ES-I3 (cell line): Measurements from ENCODE around the gene LRRC74B.
"Not testable (repeated sequence)": the region's sequence is repeated elsewhere in the genome, so short reads cannot be mapped to it uniquely, and the experiment has no call there.

ENCODE experiments used
- H3K36me3 ChIP-seq: 2 replicates; pipeline ENCODE4 v1.6.1; 2013; ENCODE audit warnings: mild to moderate bottlenecking, low read length, control low read depth, moderate library complexity; ENCODE audit not compliant: insufficient read depth
- H3K4me1 ChIP-seq: 2 replicates; pipeline ENCODE4 v1.6.1; 2013; ENCODE audit warnings: mild to moderate bottlenecking, control low read depth, low read length; ENCODE audit not compliant: insufficient read depth
- H3K9ac ChIP-seq: 2 replicates; pipeline ENCODE4 v1.6.1; 2013; ENCODE audit warnings: low read depth, mild to moderate bottlenecking, low read length, moderate library complexity
- H3K9me3 ChIP-seq: 2 replicates; pipeline ENCODE4 v1.6.1; 2013; ENCODE audit warnings: mild to moderate bottlenecking, low read length, moderate library complexity; ENCODE audit not compliant: control insufficient read depth, insufficient read depth

LRRC74B gene

GRCh38 chr22:21045585-21046294, at the start of gene LRRC74B:
Gene LRRC74B (plus strand): TSS chr22:21045946. CDS start chr22:21045987, 41 bp downstream.
- no peaks in the 10 kb centered on the region for H3K36me3 ChIP-seq
- H3K9ac ChIP-seq = peak within 1 kb of the TSS; percentile 70; the same call in 1 of the 2 replicates
- no peaks in the 10 kb centered on the region for H3K9me3 ChIP-seq
- peaks cover 11% of the 10 kb centered on the region; the same call in 1 of the 2 replicates for H3K4me1 ChIP-seq

- H3K9me3 ChIP-seq = no peaks in the 10 kb centered on the region
- H3K9ac ChIP-seq = no peak overlapping the region
- H3K36me3 ChIP-seq = no peaks in the 10 kb centered on the region; the same call in 1 of the 2 replicates
- H3K4me1 ChIP-seq = no peaks in the 10 kb centered on the region; the same call in 1 of the 2 replicates
These were observed 49.7 kb upstream of the LRRC74B start for GRCh38 chr22:20996031-20996410.

- no peaks in the 10 kb centered on the region for H3K9me3 ChIP-seq
- no peak overlapping the region for H3K9ac ChIP-seq
- no peaks in the 10 kb centered on the region; the same call in 1 of the 2 replicates for H3K4me1 ChIP-seq
- H3K36me3 ChIP-seq = no peaks in the 10 kb centered on the region; the same call in 1 of the 2 replicates
These were observed 48.9 kb upstream of the LRRC74B start for GRCh38 chr22:20996598-20997535.

- Histone ChIP-seq H3K4me1 (no peaks in the 10 kb centered on the region; the same call in 1 of the 2 replicates), H3K36me3 (no peaks in the 10 kb centered on the region; the same call in 1 of the 2 replicates), H3K9ac (no peak overlapping the region), H3K9me3 (no peaks in the 10 kb centered on the region)
These were observed 48.0 kb upstream of the LRRC74B start for GRCh38 chr22:20997536-20998257.

GRCh38 chr22:20998411-20999336, 47.1 kb upstream of the LRRC74B start:
- Histone ChIP-seq H3K36me3 (no peaks in the 10 kb centered on the region; the same call in 1 of the 2 replicates), H3K9me3 (no peaks in the 10 kb centered on the region), H3K9ac (no peak overlapping the region), H3K4me1 (no peaks in the 10 kb centered on the region; the same call in 1 of the 2 replicates)

- no peaks in the 10 kb centered on the region; the same call in 1 of the 2 replicates for H3K4me1 ChIP-seq
- H3K9me3 ChIP-seq = no peaks in the 10 kb centered on the region
- H3K36me3 ChIP-seq = no peaks in the 10 kb centered on the region; the same call in 1 of the 2 replicates
- no peak overlapping the region for H3K9ac ChIP-seq
These were observed 46.2 kb upstream of the LRRC74B start for GRCh38 chr22:20999350-21000206.

- Histone ChIP-seq H3K9me3 (no peaks in the 10 kb centered on the region), H3K9ac (peak overlapping the region; percentile 92), H3K36me3 (no peaks in the 10 kb centered on the region; the same call in 1 of the 2 replicates), H3K4me1 (no peaks in the 10 kb centered on the region; the same call in 1 of the 2 replicates)
These were observed 45.3 kb upstream of the LRRC74B start for GRCh38 chr22:21000207-21000986.

GRCh38 chr22:21000987-21001600, 44.7 kb upstream of the LRRC74B start:
- Histone ChIP-seq H3K36me3 (no peaks in the 10 kb centered on the region; the same call in 1 of the 2 replicates), H3K9me3 (no peaks in the 10 kb centered on the region), H3K4me1 (no peaks in the 10 kb centered on the region; the same call in 1 of the 2 replicates), H3K9ac (peak overlapping the region; percentile 92)

- Histone ChIP-seq H3K36me3 (no peaks in the 10 kb centered on the region; the same call in 1 of the 2 replicates), H3K4me1 (no peaks in the 10 kb centered on the region; the same call in 1 of the 2 replicates), H3K9ac (peak within 1 kb of the TSS; percentile 92), H3K9me3 (no peaks in the 10 kb centered on the region)
These were observed 44.0 kb upstream of the LRRC74B start, which contains the start of gene THAP7 for GRCh38 chr22:21001601-21002325. Gene THAP7 (minus strand): TSS chr22:21002118. CDS start chr22:21001911, 207 bp downstream.

GRCh38 chr22:21003782-21004181, 42.0 kb upstream of the LRRC74B start:
- Histone ChIP-seq H3K4me1 (no peaks in the 10 kb centered on the region; the same call in 1 of the 2 replicates), H3K9ac (no peak overlapping the region), H3K9me3 (no peaks in the 10 kb centered on the region), H3K36me3 (no peaks in the 10 kb centered on the region; the same call in 1 of the 2 replicates)

- not testable (repeated sequence) for H3K9me3 ChIP-seq, H3K9ac ChIP-seq, H3K4me1 ChIP-seq, H3K36me3 ChIP-seq
These were observed 36.5 kb upstream of the LRRC74B start for GRCh38 chr22:21009208-21009607.
